Measurements from ENCODE around the gene AAK1.
"Not testable (repeated sequence)": the region's sequence is repeated elsewhere in the genome, so short reads cannot be mapped to it uniquely, and the experiment has no call there.

The AAK1 gene

GRCh38 chr2:69624131-69624530 is 19.4 kb downstream of the AAK1 start:
- no peak for DNase-seq

GRCh38 chr2:69623236-69623635 is 20.3 kb downstream of the AAK1 start:
- no peak for DNase-seq

- not testable (repeated sequence) for DNase-seq
Measured at GRCh38 chr2:69622805-69623204, 20.7 kb downstream of the AAK1 start.

GRCh38 chr2:69622017-69622540 is 21.5 kb downstream of the AAK1 start:
- DNase-seq = not testable (repeated sequence)

- no peak for DNase-seq
Measured at GRCh38 chr2:69621440-69621839, 22.1 kb downstream of the AAK1 start.

GRCh38 chr2:69620870-69621269 is 22.7 kb downstream of the AAK1 start:
- DNase-seq = no peak

GRCh38 chr2:69619725-69620124 is 23.8 kb downstream of the AAK1 start:
- DNase-seq = no peak

GRCh38 chr2:69618362-69618761 is 25.2 kb downstream of the AAK1 start:
- DNase-seq = no peak

- no peak for DNase-seq
Measured at GRCh38 chr2:69617744-69618143, 25.8 kb downstream of the AAK1 start.

GRCh38 chr2:69616755-69617154 is 26.8 kb downstream of the AAK1 start:
- DNase-seq = no peak

- no peak for DNase-seq
Measured at GRCh38 chr2:69615969-69616368, 27.6 kb downstream of the AAK1 start.

GRCh38 chr2:69615078-69615625 is 28.4 kb downstream of the AAK1 start:
- no peak for DNase-seq

GRCh38 chr2:69612707-69613106 is 30.8 kb downstream of the AAK1 start:
- no peak for DNase-seq

- DNase-seq = no peak
Measured at GRCh38 chr2:69612200-69612599, 31.3 kb downstream of the AAK1 start.

- no peak for DNase-seq
Measured at GRCh38 chr2:69608109-69608508, 35.4 kb downstream of the AAK1 start.

GRCh38 chr2:69606771-69607170 is 36.8 kb downstream of the AAK1 start:
- not testable (repeated sequence) for DNase-seq

- DNase-seq = no peak
Measured at GRCh38 chr2:69605284-69605683, 38.3 kb downstream of the AAK1 start.

- no peak for DNase-seq
Measured at GRCh38 chr2:69604836-69605235, 38.7 kb downstream of the AAK1 start.

GRCh38 chr2:69604026-69604678 is 39.4 kb downstream of the AAK1 start:
- DNase-seq = no peak

- no peak for DNase-seq
Measured at GRCh38 chr2:69603146-69603743, 40.3 kb downstream of the AAK1 start.

- DNase-seq = no peak
Measured at GRCh38 chr2:69601179-69601612, 42.3 kb downstream of the AAK1 start.

- no peak for DNase-seq
Measured at GRCh38 chr2:69600425-69600824, 43.1 kb downstream of the AAK1 start.

GRCh38 chr2:69597843-69598610 is 45.5 kb downstream of the AAK1 start:
- no peak for DNase-seq

- DNase-seq = no peak
Measured at GRCh38 chr2:69597105-69597504, 46.4 kb downstream of the AAK1 start.

All from retina (tissue), 1 donor.